A673 (cell line): Measurements from ENCODE around the gene MS4A4E. TPM values are rescaled to one million over a fixed set of nuclear protein-coding genes. Genes with fewer than 3 reads are reported as not detected.
"Not testable (repeated sequence)": the region's sequence is repeated elsewhere in the genome, so short reads cannot be mapped to it uniquely, and the experiment has no call there.

Experiments used
- Bru-seq: library from RNA; stranded (reverse); fragments of 400-500 nt; gene quantifications from one replicate; lab custom pipeline; 2021; lab: Mats Ljungman, UMichigan
- BruChase-seq, 2 experiments: library from RNA; stranded (reverse); fragments of 400-500 nt; gene quantifications; one replicate each; lab custom pipeline; 2021; lab: Mats Ljungman, UMichigan
- BruUV-seq: library from RNA; stranded (reverse); fragments of 400-500 nt; replicated peaks from 2 replicates; lab custom pipeline; 2021; lab: Mats Ljungman, UMichigan
- CTCF ChIA-PET: fragments of 300-600 bp; sonication (Branson Sonifier 250); formaldehyde crosslinking; loops from one replicate; lab custom pipeline; 2022; ENCODE audit warnings: antibody characterized with exemption; lab: Charles Lee
- POLR2A ChIA-PET: fragments of 300-600 bp; sonication (Branson Sonifier 250); formaldehyde crosslinking; loops from one replicate; lab custom pipeline; 2022; ENCODE audit warnings: antibody characterized with exemption; ENCODE audit not compliant: low non-redundant PET; lab: Charles Lee
- DNase-seq: peaks from one replicate; pipeline ENCODE4 v3.0.0-alpha.2; 2015; ENCODE audit warnings: low spot score
- H3K27ac ChIP-seq: fragments of 200-600 bp; sonication (generic); 2 replicates; pipeline ENCODE4 v1.5.1; 2016; ENCODE audit warnings: mixed run types, low read depth, mild to moderate bottlenecking, mixed read lengths, antibody characterized with exemption, low read length; ENCODE audit not compliant: poor library complexity, severe bottlenecking
- H3K27me3 ChIP-seq: fragments of 200-600 bp; sonication (generic); replicated peaks from 2 replicates; pipeline ENCODE4 v1.6.1; 2017; ENCODE audit warnings: mixed run types, low read depth, mild to moderate bottlenecking, mixed read lengths, antibody characterized with exemption, low read length; ENCODE audit not compliant: insufficient read depth, poor library complexity
- H3K36me3 ChIP-seq: fragments of 200-600 bp; sonication (generic); 2 replicates; pipeline ENCODE4 v1.6.1; 2016; ENCODE audit warnings: mixed run types, mild to moderate bottlenecking, mixed read lengths, antibody characterized with exemption, low read length; ENCODE audit not compliant: insufficient read depth, poor library complexity, severe bottlenecking
- H3K4me1 ChIP-seq: fragments of 200-600 bp; sonication (generic); 2 replicates; pipeline ENCODE4 v1.6.1; 2017; ENCODE audit warnings: mixed run types, mild to moderate bottlenecking, mixed read lengths, antibody characterized with exemption, low read length; ENCODE audit not compliant: insufficient read depth, poor library complexity, severe bottlenecking
- H3K4me3 ChIP-seq: fragments of 200-600 bp; sonication (generic); 2 replicates; pipeline ENCODE4 v1.5.1; 2016; ENCODE audit warnings: low read depth, mixed run types, mild to moderate bottlenecking, mixed read lengths, low read length; ENCODE audit not compliant: poor library complexity, severe bottlenecking
- H3K9me3 ChIP-seq: fragments of 200-600 bp; sonication (generic); 2 replicates; pipeline ENCODE4 v1.6.1; 2016; ENCODE audit warnings: mixed run types, low read depth, mild to moderate bottlenecking, mixed read lengths, antibody characterized with exemption, low read length; ENCODE audit not compliant: poor library complexity, severe bottlenecking
- EZH2 ChIP-seq: fragments of 200-600 bp; sonication (generic); IDR thresholded peaks from 2 replicates; pipeline ENCODE4 v1.6.1; 2017; ENCODE audit warnings: borderline replicate concordance, low read depth, mild to moderate bottlenecking, mixed read lengths, antibody characterized with exemption, low read length; ENCODE audit not compliant: poor library complexity, severe bottlenecking
- intact Hi-C: fragments of 100-400 bp; cut with micrococcal nuclease; formaldehyde crosslinking; loops from one replicate; pipeline ENCODE4 v1.10.0; 2022; ENCODE audit not compliant: unreplicated experiment
- long read RNA-seq: library from polyadenylated mRNA; stranded (forward); transcript quantifications from one replicate; pipeline ENCODE4 v2.0.0, GENCODE V29; 2022
- total RNA-seq: library from RNA; stranded (reverse); gene quantifications from 2 replicates; pipeline ENCODE4 v1.2.3, GENCODE V29; 2021
- TF ChIP-seq, protein P1 (sequence below): fragments of 300-800, 200-600 bp; sonication (generic); conservative IDR thresholded peaks from 2 replicates; pipeline ENCODE4 v1.5.1; 2017; ENCODE audit warnings: low read depth, mild to moderate bottlenecking, antibody characterized with exemption, low read length, moderate library complexity, mixed read lengths

MS4A4E gene
- total RNA-seq (not detected in 2 replicates), Bru-seq, nascent RNA (not detected), BruChase-seq, experiment 1, labeled RNA remaining after a 2-hour chase (percentile 4 among the genes with signal in this experiment), BruChase-seq, experiment 2, labeled RNA remaining after a 6-hour chase (percentile 4 among the genes with signal in this experiment)
- long read RNA-seq, result 0 reads

GRCh38 chr11:60242740-60243239 is at the start of gene MS4A4E:
TSS of gene MS4A4E (minus strand) at chr11:60243137. CDS start at chr11:60230055, 13,082 bp downstream.
- no peaks in the 10 kb centered on the region for H3K36me3 ChIP-seq
- POLR2A ChIA-PET, result no interaction called here
- BruUV-seq, result no TSS peak
- H3K27me3 ChIP-seq, result peaks cover 32% of the 10 kb centered on the region
- no peak for TF ChIP-seq EZH2
- TF ChIP-seq, protein P1, sequence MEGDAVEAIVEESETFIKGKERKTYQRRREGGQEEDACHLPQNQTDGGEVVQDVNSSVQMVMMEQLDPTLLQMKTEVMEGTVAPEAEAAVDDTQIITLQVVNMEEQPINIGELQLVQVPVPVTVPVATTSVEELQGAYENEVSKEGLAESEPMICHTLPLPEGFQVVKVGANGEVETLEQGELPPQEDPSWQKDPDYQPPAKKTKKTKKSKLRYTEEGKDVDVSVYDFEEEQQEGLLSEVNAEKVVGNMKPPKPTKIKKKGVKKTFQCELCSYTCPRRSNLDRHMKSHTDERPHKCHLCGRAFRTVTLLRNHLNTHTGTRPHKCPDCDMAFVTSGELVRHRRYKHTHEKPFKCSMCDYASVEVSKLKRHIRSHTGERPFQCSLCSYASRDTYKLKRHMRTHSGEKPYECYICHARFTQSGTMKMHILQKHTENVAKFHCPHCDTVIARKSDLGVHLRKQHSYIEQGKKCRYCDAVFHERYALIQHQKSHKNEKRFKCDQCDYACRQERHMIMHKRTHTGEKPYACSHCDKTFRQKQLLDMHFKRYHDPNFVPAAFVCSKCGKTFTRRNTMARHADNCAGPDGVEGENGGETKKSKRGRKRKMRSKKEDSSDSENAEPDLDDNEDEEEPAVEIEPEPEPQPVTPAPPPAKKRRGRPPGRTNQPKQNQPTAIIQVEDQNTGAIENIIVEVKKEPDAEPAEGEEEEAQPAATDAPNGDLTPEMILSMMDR, result no peak
- H3K27ac ChIP-seq, result no peak within 1 kb of the TSS
- no peaks in the 10 kb centered on the region for H3K4me1 ChIP-seq
- intact Hi-C loops, result no loop called here
- DNase-seq, result no peak
- no peaks in the 10 kb centered on the region for H3K9me3 ChIP-seq
- no peak within 1 kb of the TSS for H3K4me3 ChIP-seq
- CTCF ChIA-PET, result no interaction called here

DNA sequence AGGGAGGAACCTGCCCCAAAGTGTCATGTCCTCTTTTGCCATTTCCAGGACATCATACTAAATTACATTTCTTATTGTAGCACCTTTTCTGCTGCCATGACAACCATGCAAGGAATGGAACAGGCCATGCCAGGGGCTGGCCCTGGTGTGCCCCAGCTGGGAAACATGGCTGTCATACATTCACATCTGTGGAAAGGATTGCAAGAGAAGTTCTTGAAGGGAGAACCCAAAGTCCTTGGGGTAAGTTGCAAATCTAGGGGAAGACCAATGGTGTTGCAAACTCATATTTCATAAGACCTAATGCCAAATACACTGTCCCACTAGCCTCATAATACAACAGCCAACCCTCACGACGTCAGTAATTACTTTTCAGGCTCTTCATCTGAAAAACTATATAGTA is 49.2 kb upstream of the MS4A4E start:
- no peak for DNase-seq
- Histone ChIP-seq H3K36me3 (no peaks in the 10 kb centered on the region), H3K9me3 (no peaks in the 10 kb centered on the region), H3K27me3 (peaks cover 5% of the 10 kb centered on the region), H3K4me3 (no peak overlapping the region), H3K27ac (no peak overlapping the region), H3K4me1 (no peaks in the 10 kb centered on the region)
- TF ChIP-seq EZH2, result no peak
- TF ChIP-seq, protein P1, result no peak
- ChIA-PET POLR2A (no interaction called here), CTCF (no interaction called here)
- no TSS peak for BruUV-seq
- intact Hi-C loops, result no loop called here

- Histone ChIP-seq H3K4me1 (no peaks in the 10 kb centered on the region), H3K9me3 (no peaks in the 10 kb centered on the region), H3K27ac (no peak overlapping the region), H3K27me3 (no peaks in the 10 kb centered on the region), H3K4me3 (no peak overlapping the region), H3K36me3 (no peaks in the 10 kb centered on the region)
- ChIA-PET CTCF (no interaction called here), POLR2A (no interaction called here)
- no TSS peak for BruUV-seq
- DNase-seq, result no peak
- TF ChIP-seq, protein P1, result no peak
- TF ChIP-seq EZH2, result no peak
- intact Hi-C loops, result no loop called here
These were observed 45.6 kb upstream of the MS4A4E start for GRCh38 chr11:60288531-60288930.

DNA sequence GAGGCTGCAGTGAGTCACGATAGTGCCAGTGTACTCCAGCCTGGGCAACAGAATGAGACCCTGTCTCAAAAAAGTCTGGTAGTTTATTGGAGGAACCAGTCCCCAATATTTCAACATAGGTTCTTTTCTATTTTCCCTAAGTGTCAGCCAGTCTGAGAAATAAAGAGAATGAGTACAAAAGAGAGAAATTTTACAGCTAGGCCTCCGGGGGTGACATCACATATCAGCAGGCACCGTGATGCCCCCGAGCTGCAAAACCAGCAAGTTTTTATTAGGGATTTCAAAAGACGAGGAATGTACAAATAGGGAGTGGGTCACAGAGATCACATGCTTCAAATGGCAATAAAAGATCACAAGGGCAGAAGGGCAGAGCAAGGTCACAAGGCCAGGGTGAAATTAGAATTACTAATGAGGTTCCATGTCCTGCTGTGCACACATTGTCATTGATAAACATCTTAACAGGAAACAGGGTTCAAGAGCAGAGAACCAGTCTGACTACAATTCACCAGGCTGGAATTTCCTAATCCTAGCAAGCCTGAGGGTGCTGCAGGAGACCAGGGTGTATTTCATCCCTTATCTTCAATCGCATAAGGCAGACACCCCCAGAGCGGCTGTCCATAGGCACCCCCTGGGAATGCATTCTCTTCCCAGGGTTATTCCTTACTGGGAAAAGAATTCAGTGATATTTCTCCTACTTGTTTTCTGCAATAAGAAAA is 42.6 kb upstream of the MS4A4E start:
- CTCF ChIA-PET, H3K9me3 ChIP-seq, H3K4me1 ChIP-seq, H3K27me3 ChIP-seq, H3K4me3 ChIP-seq, BruUV-seq, H3K27ac ChIP-seq, DNase-seq, H3K36me3 ChIP-seq, intact Hi-C loops, POLR2A ChIA-PET: not testable (repeated sequence)
